Prostate gland (tissue), 2 donors: ENCODE measurements around the gene GNL1. TPM values are rescaled to one million over a fixed set of nuclear protein-coding genes. Genes with fewer than 3 reads are reported as not detected.
"Not testable (repeated sequence)": the region's sequence is repeated elsewhere in the genome, so short reads cannot be mapped to it uniquely, and the experiment has no call there.

Experiments used
- DNase-seq: peaks from one replicate; pipeline ENCODE4 v3.0.0-alpha.2; 2019; ENCODE audit warnings: low spot score
- H3K27ac ChIP-seq, 2 donors: fragments of 200-600 bp; sonication (generic); 2 replicates each; pipeline ENCODE4 v1.5.1; 2017 to 2019
- H3K27me3 ChIP-seq: fragments of 200-600 bp; sonication (generic); replicated peaks from 2 replicates; pipeline ENCODE4 v1.5.1; 2019; ENCODE audit not compliant: insufficient read depth
- H3K36me3 ChIP-seq, 2 donors: fragments of 200-600 bp; sonication (generic); 1 replicate in 1 of 2; 2 replicates in 1 of 2; pipeline versions ENCODE4 v1.5.1 to v1.8.1; 2017 to 2019
- H3K4me1 ChIP-seq: fragments of 200-600 bp; sonication (generic); replicated peaks from 2 replicates; pipeline ENCODE4 v1.5.1; 2019
- H3K4me3 ChIP-seq, 2 donors: fragments of 200-600 bp; sonication (generic); 2 replicates each; pipeline ENCODE4 v1.5.1; 2017 to 2019
- H3K9me3 ChIP-seq: fragments of 200-600 bp; sonication (generic); 2 replicates; pipeline ENCODE4 v1.5.1; 2017
- POLR2A ChIP-seq: fragments of 450-650 bp; IDR thresholded peaks from one replicate; pipeline ENCODE4 v1.6.1; 2016; ENCODE audit warnings: antibody characterized with exemption, mild to moderate bottlenecking
- POLR2AphosphoS5 ChIP-seq: sonication (generic); formaldehyde crosslinking; IDR thresholded peaks from one replicate; pipeline ENCODE4 v1.6.1; 2017; ENCODE audit warnings: antibody characterized with exemption
- WGBS: methylation state at CpG from one replicate; pipeline ENCODE4 v1.1.5; 2018; 5-methylcytosine and 5-hydroxymethylcytosine counted together
- intact Hi-C: fragments of 100-400 bp; cut with DNase I; formaldehyde crosslinking; loops from one replicate; pipeline ENCODE4 v1.14.2; 2022
- total RNA-seq, 2 donors: library from RNA; depleted of rRNA; stranded (reverse); fragments of >200 nt; gene quantifications; one replicate each; pipeline ENCODE4 v1.1.0, GENCODE V29; 2016
- TF ChIP-seq, protein P1 (sequence below), 4 experiments: fragments of 200-600 bp in 2 of 4; fragments of 450-650 bp in 2 of 4; sonication (generic) in 2 of 4; IDR thresholded peaks; 1 replicate in 3 of 4; 2 replicates in 1 of 4; pipeline ENCODE4 v1.5.1; 2016 to 2019; ENCODE audit warnings: antibody characterized with exemption in 4 of 4, mild to moderate bottlenecking in 2 of 4, moderate library complexity in 2 of 4

The GNL1 gene
- total RNA-seq, 2 donors from 2014 or later, result 38.3 to 56.4 TPM

- TF ChIP-seq POLR2AphosphoS5, result peak; percentile 67
- H3K36me3 ChIP-seq, H3K4me3 ChIP-seq, intact Hi-C loops, H3K4me1 ChIP-seq, H3K9me3 ChIP-seq, H3K27me3 ChIP-seq: not testable (repeated sequence)
- DNase-seq, result peak; percentile 82
- H3K27ac ChIP-seq, result peak overlapping the region; percentile 54 to 68
- WGBS, result 42% methylated on average over 7 of the region's 7 CpGs
Observed at GRCh38 chr6:30521082-30521481, 35.2 kb downstream of the GNL1 start.

GRCh38 chr6:30520522-30520921 is 35.8 kb downstream of the GNL1 start:
- 50% methylated on average over 6 of the region's 6 CpGs for WGBS
- intact Hi-C loops, result no loop called here
- DNase-seq, result peak; percentile 21
- Histone ChIP-seq H3K27ac (peak overlapping the region; percentile 54 to 68), H3K36me3 (no peaks in the 10 kb centered on the region), H3K27me3 (no peaks in the 10 kb centered on the region), H3K9me3 (no peaks in the 10 kb centered on the region), H3K4me1 (no peaks in the 10 kb centered on the region), H3K4me3 (no peak overlapping the region)
- TF ChIP-seq POLR2AphosphoS5 (no peak), POLR2A (no peak)
- TF ChIP-seq, protein P1, sequence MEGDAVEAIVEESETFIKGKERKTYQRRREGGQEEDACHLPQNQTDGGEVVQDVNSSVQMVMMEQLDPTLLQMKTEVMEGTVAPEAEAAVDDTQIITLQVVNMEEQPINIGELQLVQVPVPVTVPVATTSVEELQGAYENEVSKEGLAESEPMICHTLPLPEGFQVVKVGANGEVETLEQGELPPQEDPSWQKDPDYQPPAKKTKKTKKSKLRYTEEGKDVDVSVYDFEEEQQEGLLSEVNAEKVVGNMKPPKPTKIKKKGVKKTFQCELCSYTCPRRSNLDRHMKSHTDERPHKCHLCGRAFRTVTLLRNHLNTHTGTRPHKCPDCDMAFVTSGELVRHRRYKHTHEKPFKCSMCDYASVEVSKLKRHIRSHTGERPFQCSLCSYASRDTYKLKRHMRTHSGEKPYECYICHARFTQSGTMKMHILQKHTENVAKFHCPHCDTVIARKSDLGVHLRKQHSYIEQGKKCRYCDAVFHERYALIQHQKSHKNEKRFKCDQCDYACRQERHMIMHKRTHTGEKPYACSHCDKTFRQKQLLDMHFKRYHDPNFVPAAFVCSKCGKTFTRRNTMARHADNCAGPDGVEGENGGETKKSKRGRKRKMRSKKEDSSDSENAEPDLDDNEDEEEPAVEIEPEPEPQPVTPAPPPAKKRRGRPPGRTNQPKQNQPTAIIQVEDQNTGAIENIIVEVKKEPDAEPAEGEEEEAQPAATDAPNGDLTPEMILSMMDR (IDR thresholded peaks at IDR 0.05), result no peak

DNA sequence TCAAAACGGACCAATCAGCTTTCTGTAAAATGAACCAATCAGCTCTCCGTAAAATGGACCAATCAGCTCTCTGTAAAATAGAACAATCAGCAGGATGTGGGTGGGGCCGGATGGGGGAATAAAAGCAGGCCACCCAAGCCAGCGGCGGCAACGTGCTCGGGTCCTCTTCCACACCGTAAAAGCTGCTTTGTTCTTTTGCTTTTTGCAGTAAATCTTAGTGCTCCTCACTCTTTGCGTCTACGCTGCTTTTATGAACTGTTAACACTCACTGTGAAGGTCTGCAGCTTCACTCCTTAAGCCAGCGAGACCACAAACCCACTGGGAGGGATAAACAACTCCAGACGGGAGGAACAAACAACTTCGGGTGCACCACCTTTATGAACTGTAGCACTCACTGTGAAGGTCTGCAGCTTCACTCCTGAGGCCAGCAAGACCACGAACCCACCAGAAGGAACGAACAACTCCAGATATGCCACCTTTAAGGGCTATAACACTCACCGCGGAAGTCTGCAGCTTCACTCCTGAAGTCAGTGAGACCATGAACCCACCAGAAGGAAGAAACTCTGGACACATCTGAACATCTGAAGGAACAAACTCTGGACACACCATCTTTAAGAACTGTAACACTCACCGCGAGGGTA is 37.7 kb downstream of the GNL1 start:
- H3K36me3 ChIP-seq, DNase-seq, H3K27me3 ChIP-seq, H3K9me3 ChIP-seq, H3K4me1 ChIP-seq, H3K27ac ChIP-seq, intact Hi-C loops, H3K4me3 ChIP-seq: not testable (repeated sequence)
- 82% methylated on average over 19 of the region's 19 CpGs for WGBS

- H3K27me3 ChIP-seq, H3K9me3 ChIP-seq, H3K36me3 ChIP-seq, H3K27ac ChIP-seq, intact Hi-C loops, DNase-seq, H3K4me3 ChIP-seq, H3K4me1 ChIP-seq: not testable (repeated sequence)
- WGBS, result 93% methylated on average over 18 of the region's 21 CpGs
Observed at GRCh38 chr6:30517767-30518504, 38.4 kb downstream of the GNL1 start.

- intact Hi-C loops, H3K9me3 ChIP-seq, H3K4me1 ChIP-seq, DNase-seq, H3K27me3 ChIP-seq, H3K36me3 ChIP-seq: not testable (repeated sequence)
- Histone ChIP-seq H3K27ac (peak overlapping the region; percentile 82 to 90), H3K4me3 (peak overlapping the region in 1 of 2 donors; percentile 43)
- WGBS, result 59% methylated on average over 9 of the region's 9 CpGs
Observed at GRCh38 chr6:30516754-30517076, 39.6 kb downstream of the GNL1 start.

DNA sequence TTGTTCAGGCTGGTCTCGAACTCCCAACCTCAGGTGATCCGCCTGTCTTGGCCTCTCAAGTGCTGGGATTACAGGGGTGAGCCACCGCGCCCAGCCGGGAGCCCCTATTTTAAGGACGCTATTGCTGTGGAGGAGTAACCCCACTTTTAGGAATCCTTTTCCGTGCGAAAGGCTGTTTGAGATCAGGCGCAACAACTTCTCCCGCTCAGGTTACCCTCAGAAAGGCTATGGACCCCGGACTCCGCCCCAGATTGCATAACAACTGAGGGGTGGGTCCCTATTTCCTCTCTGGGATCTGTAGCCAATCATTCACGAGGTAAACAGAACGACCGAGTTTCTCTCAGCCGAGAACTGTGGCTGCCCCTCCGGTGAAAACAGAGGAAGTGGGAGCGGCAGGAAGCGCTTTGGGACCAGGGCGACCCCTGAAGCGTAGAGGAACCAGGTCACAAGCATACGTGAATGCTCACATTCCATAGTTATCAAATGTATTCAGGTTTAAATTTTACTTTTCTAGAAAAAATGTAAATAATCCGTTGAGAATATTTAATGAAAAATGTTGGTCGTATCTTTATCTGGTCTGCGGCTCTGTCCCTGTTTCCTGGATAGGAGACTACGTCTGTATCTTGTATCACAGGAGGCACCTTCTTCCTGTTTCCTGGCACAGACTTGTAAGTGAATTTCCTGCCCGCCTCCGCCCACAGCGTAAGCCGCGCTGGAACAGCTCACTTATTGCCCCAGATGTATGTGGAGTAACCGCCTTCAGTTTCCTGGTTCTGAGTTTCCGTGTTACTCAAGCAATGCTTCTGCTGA is 40.1 kb downstream of the GNL1 start:
- H3K36me3 ChIP-seq, result no peaks in the 10 kb centered on the region
- DNase-seq, result peak; percentile 87
- peak overlapping the region; percentile 19 to 43 for H3K4me3 ChIP-seq
- H3K27ac ChIP-seq, result peak overlapping the region; percentile 82 to 90
- no peaks in the 10 kb centered on the region for H3K27me3 ChIP-seq
- H3K9me3 ChIP-seq, result no peaks in the 10 kb centered on the region
- intact Hi-C loops, result no loop called here
- 7% methylated on average over 33 of the region's 33 CpGs for WGBS
- TF ChIP-seq POLR2A, result no peak
- TF ChIP-seq POLR2AphosphoS5, result peak; percentile 79
- TF ChIP-seq, protein P1 (IDR thresholded peaks at IDR 0.05), result no peak
- H3K4me1 ChIP-seq, result no peaks in the 10 kb centered on the region
